PC-9 (cell line): Measurements from ENCODE around the gene COX11.

ENCODE experiments used
- CTCF ChIP-seq: fragments of 200-600 bp; sonication (generic); conservative IDR thresholded peaks from 2 replicates; pipeline ENCODE4 v1.6.1; 2017; ENCODE audit warnings: mixed run types, antibody characterized with exemption, mild to moderate bottlenecking, moderate library complexity
- EZH2 ChIP-seq: fragments of 200-600 bp; sonication (generic); IDR thresholded peaks from 2 replicates; pipeline ENCODE4 v1.8.0; 2017; ENCODE audit warnings: antibody characterized with exemption, low read depth

- TF ChIP-seq CTCF (no peak), EZH2 (no peak)
These were observed 35.7 kb downstream of the COX11 start for GRCh38 chr17:54932711-54933110.
